H9 (cell line): ENCODE measurements around the gene MICU2. TPM values are rescaled to one million over a fixed set of nuclear protein-coding genes. Genes with fewer than 3 reads are reported as not detected.

Experiments
- DNase-seq: peaks from one replicate; pipeline ENCODE4 v3.0.0-alpha.2; 2017
- H2AFZ ChIP-seq: one replicate; pipeline ENCODE4 v1.6.1; 2013; ENCODE audit warnings: mild to moderate bottlenecking, low read length, control low read depth, moderate library complexity
- H2AK5ac ChIP-seq: 2 replicates; pipeline ENCODE4 v1.6.1; 2013; ENCODE audit warnings: low read length, control low read depth, mixed read lengths; ENCODE audit not compliant: insufficient read length
- H2BK120ac ChIP-seq: one replicate; pipeline ENCODE4 v1.6.1; 2013; ENCODE audit warnings: low read depth, mild to moderate bottlenecking, low read length, control low read depth, inconsistent platforms; ENCODE audit not compliant: poor library complexity, severe bottlenecking
- H2BK12ac ChIP-seq: 2 replicates; pipeline ENCODE4 v1.6.1; 2013; ENCODE audit warnings: low read length, control low read depth, mixed read lengths, low read depth; ENCODE audit not compliant: insufficient read length
- H2BK15ac ChIP-seq: 2 replicates; pipeline ENCODE4 v1.6.1; 2013; ENCODE audit warnings: low read depth, low read length, control low read depth
- H2BK20ac ChIP-seq: one replicate; pipeline ENCODE4 v1.6.1; 2013; ENCODE audit warnings: low read depth, mild to moderate bottlenecking, low read length, control low read depth, inconsistent platforms; ENCODE audit not compliant: poor library complexity, severe bottlenecking
- H2BK5ac ChIP-seq: 2 replicates; pipeline ENCODE4 v1.6.1; 2013; ENCODE audit warnings: low read length, control low read depth, mixed read lengths; ENCODE audit not compliant: insufficient read length
- H3K14ac ChIP-seq: 2 replicates; pipeline ENCODE4 v1.6.1; 2013; ENCODE audit warnings: low read length, control low read depth; ENCODE audit not compliant: insufficient read depth
- H3K18ac ChIP-seq: 2 replicates; pipeline ENCODE4 v1.6.1; 2013; ENCODE audit warnings: low read depth, mild to moderate bottlenecking, mixed read lengths, low read length, control low read depth; ENCODE audit not compliant: insufficient read length
- H3K23ac ChIP-seq: 2 replicates; pipeline ENCODE4 v1.6.1; 2013; ENCODE audit warnings: low read length, control low read depth, mixed read lengths, low read depth; ENCODE audit not compliant: insufficient read length
- H3K23me2 ChIP-seq: 2 replicates; pipeline ENCODE4 v1.6.1; 2013; ENCODE audit warnings: low read depth, mild to moderate bottlenecking, mixed read lengths, low read length, control low read depth; ENCODE audit not compliant: insufficient read length, poor library complexity, severe bottlenecking
- H3K27ac ChIP-seq: 2 replicates; pipeline ENCODE4 v1.5.1; 2013; ENCODE audit warnings: low read length, control low read depth, mixed read lengths, low read depth; ENCODE audit not compliant: insufficient read length
- H3K27me3 ChIP-seq: 2 replicates; pipeline ENCODE4 v1.6.1; 2013; ENCODE audit warnings: low read length, control low read depth, inconsistent platforms; ENCODE audit not compliant: insufficient read depth
- H3K4ac ChIP-seq: 2 replicates; pipeline ENCODE4 v1.6.1; 2013; ENCODE audit warnings: low read depth, mild to moderate bottlenecking, control low read depth, inconsistent platforms, low read length, moderate library complexity
- H3K4me1 ChIP-seq: 2 replicates; pipeline ENCODE4 v1.6.1; 2013; ENCODE audit warnings: low read length, control low read depth, inconsistent platforms; ENCODE audit not compliant: insufficient read depth
- H3K4me2 ChIP-seq: 2 replicates; pipeline ENCODE4 v1.6.1; 2013; ENCODE audit warnings: low read length, control low read depth, mixed read lengths; ENCODE audit not compliant: insufficient read length, insufficient read depth
- H3K56ac ChIP-seq: 2 replicates; pipeline ENCODE4 v1.6.1; 2013; ENCODE audit warnings: low read depth, mild to moderate bottlenecking, mixed read lengths, low read length, control low read depth; ENCODE audit not compliant: insufficient read length
- H3K79me1 ChIP-seq: 2 replicates; pipeline ENCODE4 v1.6.1; 2013; ENCODE audit warnings: low read depth, mild to moderate bottlenecking, moderate library complexity, low read length, control low read depth, inconsistent platforms; ENCODE audit not compliant: insufficient read depth, poor library complexity, severe bottlenecking
- H3K79me2 ChIP-seq: 2 replicates; pipeline ENCODE4 v1.6.1; 2013; ENCODE audit warnings: low read length, control low read depth, inconsistent platforms; ENCODE audit not compliant: insufficient read depth
- H3K9ac ChIP-seq: 2 replicates; pipeline ENCODE4 v1.6.1; 2013; ENCODE audit warnings: low read length, control low read depth, mixed read lengths; ENCODE audit not compliant: insufficient read length; ENCODE audit errors: extremely low read depth
- H3K9me3 ChIP-seq: one replicate; pipeline ENCODE4 v1.6.1; 2013; ENCODE audit warnings: low read depth, low read length, inconsistent platforms; ENCODE audit not compliant: control insufficient read depth
- H3T11ph ChIP-seq: one replicate; pipeline ENCODE4 v1.6.1; 2013; ENCODE audit warnings: mild to moderate bottlenecking, low read length, control low read depth, inconsistent platforms
- H4K20me1 ChIP-seq: one replicate; pipeline ENCODE4 v1.6.1; 2013; ENCODE audit not compliant: control insufficient read depth, insufficient read length, insufficient read depth
- H4K5ac ChIP-seq: 2 replicates; pipeline ENCODE4 v1.6.1; 2013; ENCODE audit warnings: low read depth, mild to moderate bottlenecking, mixed read lengths, low read length, control low read depth; ENCODE audit not compliant: insufficient read length
- H4K8ac ChIP-seq: replicated peaks from 2 replicates; pipeline ENCODE4 v1.6.1; 2013; ENCODE audit warnings: low read length, control low read depth, mixed read lengths, low read depth; ENCODE audit not compliant: insufficient read length
- H4K91ac ChIP-seq: 2 replicates; pipeline ENCODE4 v1.6.1; 2013; ENCODE audit warnings: low read depth, mild to moderate bottlenecking, moderate library complexity, mixed read lengths, low read length, control low read depth; ENCODE audit not compliant: insufficient read length
- H3K27ac Mint-ChIP-seq, 3 experiments: 2 replicates in 2 of 3; 3 replicates in 1 of 3; pipeline ENCODE4 v1.8.0; 2020 to 2021; ENCODE audit warnings: mixed read lengths in 3 of 3, mild to moderate bottlenecking in 1 of 3, moderate library complexity in 1 of 3
- H3K27me3 Mint-ChIP-seq: 2 replicates; pipeline ENCODE4 v1.8.0; 2021; ENCODE audit warnings: low read depth, mild to moderate bottlenecking, moderate library complexity, mixed read lengths
- H3K36me3 Mint-ChIP-seq, 3 experiments: 2 replicates in 2 of 3; 3 replicates in 1 of 3; pipeline ENCODE4 v1.8.0; 2020 to 2021; ENCODE audit warnings: low read depth in 3 of 3, mixed read lengths in 3 of 3; ENCODE audit not compliant: insufficient read depth in 1 of 3
- H3K4me1 Mint-ChIP-seq, 2 experiments: 2 replicates each; pipeline ENCODE4 v1.8.0; 2020; ENCODE audit warnings: mixed read lengths in 2 of 2
- H3K4me3 Mint-ChIP-seq, 2 experiments: 2 replicates in 1 of 2; 3 replicates in 1 of 2; pipeline ENCODE4 v1.8.0; 2020 to 2021; ENCODE audit warnings: mild to moderate bottlenecking in 2 of 2, mixed read lengths in 2 of 2, moderate library complexity in 1 of 2
- H3K9me3 Mint-ChIP-seq, 2 experiments: 2 replicates in 1 of 2; 3 replicates in 1 of 2; pipeline ENCODE4 v1.8.0; 2020; ENCODE audit warnings: mild to moderate bottlenecking in 2 of 2, mixed read lengths in 2 of 2, moderate library complexity in 1 of 2
- CTCF ChIP-seq: fragments of 200-600 bp; sonication (generic); conservative IDR thresholded peaks from 3 replicates; pipeline ENCODE4 v1.8.0; 2021; ENCODE audit warnings: antibody characterized with exemption, mild to moderate bottlenecking
- WGBS: extraction: QIAGEN DNeasy Blood & Tissue Kit; methylation state at CpG from one replicate; pipeline ENCODE4 v1.1.7; 2013; ENCODE audit warnings: missing lambda C conversion rate, low lambda C conversion rate, mixed read lengths; ENCODE audit not compliant: insufficient read length; ENCODE audit errors: extremely low coverage; 5-methylcytosine and 5-hydroxymethylcytosine counted together
- total RNA-seq: library from RNA; stranded (reverse); gene quantifications from 2 replicates; pipeline ENCODE4 v1.2.1, GENCODE V29; 2021

Gene MICU2
- total RNA-seq, 1 experiment from 2014 or later, result 38.4 TPM

- no peak overlapping the region for H4K91ac ChIP-seq
- WGBS, result no CpG with 5 or more reads among the region's 8 CpGs
- H4K5ac ChIP-seq, result no peak overlapping the region
- no peak overlapping the region for H3K9ac ChIP-seq
- peak overlapping the region; percentile 22 for H2AFZ ChIP-seq
- H3T11ph ChIP-seq, result no peak overlapping the region
- H3K56ac ChIP-seq, result no peak overlapping the region
- peak; percentile 61 for TF ChIP-seq CTCF
- no peak overlapping the region for H2BK15ac ChIP-seq
- H3K4me1 Mint-ChIP-seq, result no peaks in the 10 kb centered on the region
- peaks cover 6% of the 10 kb centered on the region for H3K27me3 Mint-ChIP-seq
- H2BK20ac ChIP-seq, result no peak overlapping the region
- no peak overlapping the region for H3K4ac ChIP-seq
- no peak overlapping the region for H3K14ac ChIP-seq
- no peaks in the 10 kb centered on the region for H3K79me1 ChIP-seq
- no peaks in the 10 kb centered on the region for H3K4me1 ChIP-seq
- H2BK5ac ChIP-seq, result no peak overlapping the region
- no peaks in the 10 kb centered on the region for H3K79me2 ChIP-seq
- H2BK120ac ChIP-seq, result no peak overlapping the region
- no peak overlapping the region for H3K4me2 ChIP-seq
- no peaks in the 10 kb centered on the region for H3K27me3 ChIP-seq
- H3K27ac ChIP-seq, result no peak overlapping the region
- no peak overlapping the region for H2BK12ac ChIP-seq
- H4K20me1 ChIP-seq, result no peaks in the 10 kb centered on the region
- no peak overlapping the region for H2AK5ac ChIP-seq
- H4K8ac ChIP-seq, result no peak overlapping the region
- H3K9me3 Mint-ChIP-seq, result peaks cover 3 to 10% of the 10 kb centered on the region in 2 experiments; a peak in 4 of 5 replicates
- H3K23ac ChIP-seq, result no peak overlapping the region
- no peak for DNase-seq
- no peak overlapping the region for H3K18ac ChIP-seq
- no peaks in the 10 kb centered on the region for H3K36me3 Mint-ChIP-seq
- H3K9me3 ChIP-seq, result no peaks in the 10 kb centered on the region
- no peak overlapping the region for H3K4me3 Mint-ChIP-seq
- H3K23me2 ChIP-seq, result no peaks in the 10 kb centered on the region
- no peak overlapping the region for H3K27ac Mint-ChIP-seq
Measured at GRCh38 chr13:21625366-21625765, 21.4 kb upstream of the MICU2 start.
